GM12878 (cell line): ENCODE data around the gene AFG1L.

Experiments used
- SREBF2 ChIP-seq: IDR thresholded peaks from 2 replicates; pipeline ENCODE4 v1.6.1; 2012; ENCODE audit warnings: mild to moderate bottlenecking, low read length
- ZNF274 ChIP-seq: IDR thresholded peaks from one replicate; pipeline ENCODE4 v1.8.0; 2011; ENCODE audit not compliant: insufficient read length, insufficient read depth

GRCh38 chr6:108360919-108361311, 66.1 kb downstream of the AFG1L start:
- no peak for TF ChIP-seq SREBF2
- no peak for TF ChIP-seq ZNF274
